ENCODE data around the gene PTCHD4. TPM values are rescaled to one million over a fixed set of nuclear protein-coding genes. Genes with fewer than 3 reads are reported as not detected.

Gene PTCHD4
- total RNA-seq, 2 donors from 2014 or later = 1.2 to 1.6 TPM

GRCh38 chr6:48068278-48069251 lies 42.4 kb downstream of the PTCHD4 start:
- intact Hi-C loops (cut with DNase I) = no loop called here

GRCh38 chr6:48067886-48068277 lies 43.1 kb downstream of the PTCHD4 start:
- DNase-seq (ENCODE audit: low spot score) = no peak
- intact Hi-C loops (cut with DNase I) = no loop called here

More at GRCh38 chr6:48068278-48069251, 42.4 kb downstream of the PTCHD4 start:
- DNase-seq (ENCODE audit: low spot score) = peak; percentile 80

GRCh38 chr6:48067148-48067712 lies 43.8 kb downstream of the PTCHD4 start:
- intact Hi-C loops (cut with DNase I) = no loop called here

GRCh38 chr6:48061265-48061990 lies 49.6 kb downstream of the PTCHD4 start:
- no peak for DNase-seq (ENCODE audit: low spot score)
- intact Hi-C loops (cut with DNase I) = no loop called here

More at GRCh38 chr6:48067148-48067712, 43.8 kb downstream of the PTCHD4 start:
- DNase-seq (ENCODE audit: low spot score) = no peak
